22Rv1 (cell line): ENCODE measurements around the gene PFDN2.

Experiments used
- ZFX ChIP-seq: fragments of 450-650 bp; IDR thresholded peaks from 2 replicates; pipeline ENCODE4 v1.6.1; 2017; ENCODE audit warnings: antibody characterized with exemption, borderline replicate concordance
- TF ChIP-seq, protein P1 (sequence below): fragments of 450-650 bp; IDR thresholded peaks from 2 replicates; pipeline ENCODE4 v1.5.1; 2017; ENCODE audit warnings: mild to moderate bottlenecking

DNA sequence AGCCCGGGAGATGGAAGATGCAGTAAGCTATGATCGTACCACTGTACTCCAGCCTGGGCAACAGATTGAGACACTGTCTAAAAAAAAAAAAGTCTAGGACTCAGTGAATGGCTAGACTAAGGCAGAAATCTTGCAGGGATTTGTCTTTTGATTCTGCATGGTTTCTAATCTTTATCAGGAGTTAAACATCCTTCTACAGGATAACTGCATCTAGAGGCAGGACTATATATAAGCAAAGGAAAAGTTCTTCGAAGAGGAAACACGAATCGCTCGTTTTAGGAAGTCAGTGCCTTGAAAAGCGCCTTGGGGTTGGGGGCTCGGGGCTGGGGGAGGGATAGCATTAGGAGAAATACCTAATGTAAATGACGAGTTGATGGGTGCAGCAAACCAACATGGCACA lies 35.3 kb upstream of the PFDN2 start:
- TF ChIP-seq, protein P1, sequence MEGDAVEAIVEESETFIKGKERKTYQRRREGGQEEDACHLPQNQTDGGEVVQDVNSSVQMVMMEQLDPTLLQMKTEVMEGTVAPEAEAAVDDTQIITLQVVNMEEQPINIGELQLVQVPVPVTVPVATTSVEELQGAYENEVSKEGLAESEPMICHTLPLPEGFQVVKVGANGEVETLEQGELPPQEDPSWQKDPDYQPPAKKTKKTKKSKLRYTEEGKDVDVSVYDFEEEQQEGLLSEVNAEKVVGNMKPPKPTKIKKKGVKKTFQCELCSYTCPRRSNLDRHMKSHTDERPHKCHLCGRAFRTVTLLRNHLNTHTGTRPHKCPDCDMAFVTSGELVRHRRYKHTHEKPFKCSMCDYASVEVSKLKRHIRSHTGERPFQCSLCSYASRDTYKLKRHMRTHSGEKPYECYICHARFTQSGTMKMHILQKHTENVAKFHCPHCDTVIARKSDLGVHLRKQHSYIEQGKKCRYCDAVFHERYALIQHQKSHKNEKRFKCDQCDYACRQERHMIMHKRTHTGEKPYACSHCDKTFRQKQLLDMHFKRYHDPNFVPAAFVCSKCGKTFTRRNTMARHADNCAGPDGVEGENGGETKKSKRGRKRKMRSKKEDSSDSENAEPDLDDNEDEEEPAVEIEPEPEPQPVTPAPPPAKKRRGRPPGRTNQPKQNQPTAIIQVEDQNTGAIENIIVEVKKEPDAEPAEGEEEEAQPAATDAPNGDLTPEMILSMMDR: no peak
- no peak for TF ChIP-seq ZFX
